ENCODE measurements around the gene ZRANB3.

GRCh38 chr2:135335256-135335655, 195.8 kb downstream of the ZRANB3 start:
- no peak for TF ChIP-seq POLR2A (IDR thresholded peaks at IDR 0.05; ENCODE audit: low read length)
- no peak for TF ChIP-seq GATA1 (IDR thresholded peaks at IDR 0.05; ENCODE audit: low read depth, low read length)
